ENCODE results near the gene STOM. TPM values are rescaled to one million over a fixed set of nuclear protein-coding genes. Genes with fewer than 3 reads are reported as not detected.

The STOM gene
- total RNA-seq, 1 experiment from 2014 or later: 32.8 TPM

GRCh38 chr9:121386442-121387175 lies 16.6 kb upstream of the STOM start:
- no peaks in the 10 kb centered on the region for H3K36me3 ChIP-seq
- H3K27ac ChIP-seq: no peak overlapping the region
- no peak for DNase-seq
- no peak overlapping the region for H3K4me3 ChIP-seq
- no peaks in the 10 kb centered on the region for H3K27me3 ChIP-seq
- peaks cover 5% of the 10 kb centered on the region for H3K4me1 ChIP-seq
- no peaks in the 10 kb centered on the region for H3K9me3 ChIP-seq (replicated peaks)

- no peak overlapping the region for H3K4me3 ChIP-seq
- no peaks in the 10 kb centered on the region for H3K9me3 ChIP-seq (replicated peaks)
- H3K27me3 ChIP-seq: no peaks in the 10 kb centered on the region
- H3K36me3 ChIP-seq: no peaks in the 10 kb centered on the region
- peak in 1 of 2 experiments; percentile 43 for DNase-seq
- peaks cover 5% of the 10 kb centered on the region for H3K4me1 ChIP-seq
- H3K27ac ChIP-seq: no peak overlapping the region
Measured at GRCh38 chr9:121383715-121384114, 13.7 kb upstream of the STOM start.

- Histone ChIP-seq H3K4me1 (no peaks in the 10 kb centered on the region), H3K27ac (no peak overlapping the region), H3K9me3 (replicated peaks) (no peaks in the 10 kb centered on the region; the same call in 1 of the 2 replicates), H3K36me3 (0 out of 2 replicates have a peak, but pooled peaks cover 2% of the 10 kb centered on the region), H3K27me3 (no peaks in the 10 kb centered on the region), H3K4me3 (no peak overlapping the region)
- no peak for DNase-seq
Measured at GRCh38 chr9:121380846-121381245, 10.8 kb upstream of the STOM start.

DNA sequence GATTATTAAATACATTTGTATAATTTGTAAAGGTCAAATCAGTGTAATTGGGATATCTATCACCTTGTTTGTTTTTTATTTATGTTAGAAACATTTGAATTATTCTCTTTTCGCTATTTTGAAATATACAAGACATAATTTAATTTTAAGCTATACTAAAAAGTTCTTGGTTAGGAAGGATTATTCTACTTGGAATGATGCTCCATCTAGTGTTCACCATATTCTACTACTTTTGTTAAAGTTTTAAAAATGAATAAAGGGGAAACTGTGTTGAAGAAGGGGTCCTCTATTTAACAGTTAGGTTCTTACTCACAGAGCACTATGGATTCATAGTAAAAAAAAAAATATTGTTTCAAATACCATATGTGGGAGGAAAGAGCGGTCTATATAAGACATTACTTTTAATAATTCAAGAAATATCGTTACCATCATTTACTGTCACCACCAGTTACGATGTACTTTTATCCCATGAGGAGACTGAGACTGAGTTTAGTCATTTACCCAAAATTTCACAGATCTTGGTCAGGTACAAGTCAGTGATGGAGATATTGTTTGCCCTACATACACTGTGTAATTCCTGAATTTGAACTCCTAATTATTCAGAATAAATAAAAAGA lies 6.3 kb upstream of the STOM start:
- Histone ChIP-seq H3K27ac (no peak overlapping the region), H3K27me3 (no peaks in the 10 kb centered on the region), H3K36me3 (0 out of 2 replicates have a peak, but pooled peaks cover 2% of the 10 kb centered on the region), H3K9me3 (replicated peaks) (no peaks in the 10 kb centered on the region; the same call in 1 of the 2 replicates), H3K4me1 (peaks cover 22% of the 10 kb centered on the region), H3K4me3 (no peak overlapping the region)
- DNase-seq: no peak

- Histone ChIP-seq H3K27ac (no peak overlapping the region), H3K36me3 (0 out of 2 replicates have a peak, but pooled peaks cover under 1% of the 10 kb centered on the region)
Measured at GRCh38 chr9:121373011-121373729, 3.1 kb upstream of the STOM start.

DNA sequence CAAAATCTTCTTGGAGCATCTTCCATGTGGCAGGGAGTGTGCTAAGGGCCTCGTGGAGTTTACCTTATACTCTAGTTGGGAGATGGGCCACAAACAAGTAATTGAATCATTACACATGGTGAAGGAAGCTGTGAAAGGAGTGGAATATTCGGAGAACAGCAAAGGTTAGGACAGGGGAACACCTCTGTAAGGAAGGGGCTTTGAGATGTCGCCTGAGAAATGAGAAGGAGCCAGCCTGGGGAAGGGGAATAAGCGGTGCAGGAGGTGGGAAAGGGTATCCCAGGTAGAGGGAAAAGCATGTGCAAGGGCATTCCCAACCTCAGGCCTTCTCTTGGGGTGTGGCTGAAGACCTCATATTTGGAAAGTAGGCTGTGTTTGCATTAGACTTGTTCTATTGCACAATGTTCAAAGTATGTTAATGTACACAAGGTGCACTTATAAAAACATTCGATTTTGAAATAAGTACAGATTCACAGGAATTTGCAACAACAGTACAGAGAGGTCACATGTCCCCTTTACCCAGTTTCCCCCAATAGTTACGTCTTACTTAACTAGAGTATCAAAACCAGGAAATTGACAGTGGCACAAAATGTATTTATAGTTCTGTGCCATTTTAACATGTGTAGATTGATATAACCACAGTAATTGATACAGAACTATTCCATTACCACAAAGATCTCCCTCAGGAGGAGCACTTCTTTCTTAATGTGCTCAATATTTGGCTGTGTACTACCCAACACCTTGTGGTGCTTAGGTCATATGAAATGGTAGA lies 2.4 kb upstream of the STOM start:
- DNase-seq: no peak
- H3K27ac ChIP-seq: no peak overlapping the region
- H3K4me1 ChIP-seq: peaks cover 31% of the 10 kb centered on the region

More at GRCh38 chr9:121373011-121373729, 3.1 kb upstream of the STOM start:
- no peaks in the 10 kb centered on the region; the same call in 1 of the 2 replicates for H3K9me3 ChIP-seq (replicated peaks)
- peaks cover 26% of the 10 kb centered on the region for H3K4me1 ChIP-seq
- no peaks in the 10 kb centered on the region for H3K27me3 ChIP-seq
- H3K4me3 ChIP-seq: peak overlapping the region; percentile 2; the same call in 1 of the 2 replicates
- peak; percentile 63 to 81 for DNase-seq

GRCh38 chr9:121371495-121372061 lies 1.5 kb upstream of the STOM start:
- Histone ChIP-seq H3K27me3 (no peaks in the 10 kb centered on the region), H3K4me1 (peaks cover 33% of the 10 kb centered on the region), H3K36me3 (no peaks in the 10 kb centered on the region), H3K27ac (no peak overlapping the region), H3K4me3 (no peak overlapping the region), H3K9me3 (replicated peaks) (no peaks in the 10 kb centered on the region)
- no peak for DNase-seq

More for the DNA sequence above, 2.4 kb upstream of the STOM start:
- H3K27me3 ChIP-seq: no peaks in the 10 kb centered on the region
- no peaks in the 10 kb centered on the region for H3K36me3 ChIP-seq
- no peaks in the 10 kb centered on the region for H3K9me3 ChIP-seq (replicated peaks)
- no peak overlapping the region for H3K4me3 ChIP-seq

- H3K36me3 ChIP-seq: no peaks in the 10 kb centered on the region
Measured at GRCh38 chr9:121368745-121369144, 1.3 kb downstream of the STOM start.

GRCh38 chr9:121368138-121368522 lies 1.9 kb downstream of the STOM start:
- Histone ChIP-seq H3K36me3 (no peaks in the 10 kb centered on the region), H3K4me3 (no peak overlapping the region), H3K27ac (no peak overlapping the region), H3K4me1 (peaks cover 29% of the 10 kb centered on the region), H3K9me3 (replicated peaks) (no peaks in the 10 kb centered on the region), H3K27me3 (no peaks in the 10 kb centered on the region)
- no peak for DNase-seq

More at GRCh38 chr9:121368745-121369144, 1.3 kb downstream of the STOM start:
- no peaks in the 10 kb centered on the region for H3K27me3 ChIP-seq
- peaks cover 32% of the 10 kb centered on the region for H3K4me1 ChIP-seq
- peak overlapping the region; percentile 67 for H3K4me3 ChIP-seq
- no peak overlapping the region for H3K27ac ChIP-seq
- no peaks in the 10 kb centered on the region for H3K9me3 ChIP-seq (replicated peaks)
- DNase-seq: no peak

DNA sequence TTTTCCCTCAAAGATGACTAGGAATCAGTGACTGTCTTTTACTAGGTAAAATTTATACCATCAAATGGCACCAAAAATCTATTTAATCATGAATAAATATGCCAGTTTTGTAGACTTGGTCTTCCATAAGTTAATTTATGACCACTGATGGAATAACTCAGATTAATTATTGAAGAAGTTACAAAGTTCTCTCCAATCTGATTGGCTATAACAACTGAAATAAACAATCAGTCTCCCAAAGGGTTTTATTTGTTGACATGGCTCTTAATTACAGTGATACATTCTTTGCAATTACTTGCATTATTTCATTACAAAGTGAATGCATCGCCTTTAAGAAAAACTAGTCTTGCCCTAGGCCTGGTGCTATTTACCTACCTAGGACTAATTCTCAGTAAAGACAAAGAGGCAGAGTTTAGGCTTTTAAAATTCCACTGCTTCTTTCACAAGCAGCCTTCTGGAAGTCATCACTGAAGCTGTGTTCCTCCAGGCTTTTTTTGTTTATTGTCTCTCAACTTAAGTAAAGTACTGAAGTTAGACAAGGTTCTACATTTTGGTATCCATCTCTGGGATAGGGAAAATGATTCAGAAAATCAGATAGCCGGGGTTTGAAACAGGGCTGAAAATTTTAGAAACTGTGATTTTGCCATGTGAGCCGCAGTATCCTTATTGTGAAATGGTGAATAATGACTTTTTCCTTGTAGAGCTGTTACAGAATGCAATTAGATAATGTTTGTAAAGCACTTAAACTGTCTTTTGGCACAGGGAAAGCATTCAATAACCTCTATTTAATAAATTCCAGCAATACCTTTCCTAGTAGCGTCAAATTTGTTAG lies 2.5 kb downstream of the STOM start:
- Histone ChIP-seq H3K27me3 (no peaks in the 10 kb centered on the region), H3K27ac (no peak overlapping the region), H3K36me3 (no peaks in the 10 kb centered on the region), H3K4me3 (no peak overlapping the region), H3K9me3 (replicated peaks) (no peaks in the 10 kb centered on the region), H3K4me1 (peaks cover 28% of the 10 kb centered on the region)
- no peak for DNase-seq

DNA sequence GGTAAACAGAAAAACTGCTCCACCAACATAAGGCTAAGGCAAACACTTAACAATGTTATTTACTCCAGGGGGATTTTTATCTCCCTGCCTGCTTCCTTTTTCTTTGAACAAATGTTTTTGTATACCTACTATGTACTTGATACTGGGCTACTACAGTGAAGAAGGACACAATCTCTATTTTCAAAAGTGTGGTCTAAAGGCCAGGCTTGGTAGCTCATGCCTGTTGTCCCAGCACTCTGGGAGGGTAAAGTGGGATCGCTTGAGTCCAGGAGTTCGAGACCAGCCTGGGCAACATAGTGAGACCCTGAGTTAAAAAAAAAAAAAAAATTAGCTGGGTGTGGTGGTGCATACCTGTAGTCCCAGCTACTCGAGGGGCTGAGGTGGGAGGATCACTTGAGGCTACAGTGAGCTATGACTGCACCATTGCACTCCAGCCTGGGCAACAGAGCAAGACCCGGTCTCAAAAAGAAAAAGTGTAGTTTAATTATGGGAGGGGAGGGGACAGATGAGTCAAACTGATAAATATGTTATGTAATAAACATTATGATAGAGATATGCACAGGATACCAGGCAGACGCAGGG lies 3.3 kb downstream of the STOM start:
- no peaks in the 10 kb centered on the region for H3K27me3 ChIP-seq
- H3K36me3 ChIP-seq: no peaks in the 10 kb centered on the region
- no peak overlapping the region for H3K27ac ChIP-seq
- H3K4me1 ChIP-seq: peaks cover 22% of the 10 kb centered on the region
- no peak for DNase-seq
- H3K9me3 ChIP-seq (replicated peaks): no peaks in the 10 kb centered on the region
- H3K4me3 ChIP-seq: no peak overlapping the region

- Histone ChIP-seq H3K27ac (no peak overlapping the region), H3K4me1 (peaks cover 30% of the 10 kb centered on the region)
Measured at GRCh38 chr9:121365564-121365963, 4.5 kb downstream of the STOM start.

GRCh38 chr9:121364886-121365285 lies 5.2 kb downstream of the STOM start:
- Histone ChIP-seq H3K4me3 (no peak overlapping the region), H3K27me3 (no peaks in the 10 kb centered on the region), H3K36me3 (no peaks in the 10 kb centered on the region), H3K9me3 (replicated peaks) (no peaks in the 10 kb centered on the region), H3K27ac (no peak overlapping the region), H3K4me1 (peaks cover 35% of the 10 kb centered on the region)
- no peak for DNase-seq

More at GRCh38 chr9:121365564-121365963, 4.5 kb downstream of the STOM start:
- H3K9me3 ChIP-seq (replicated peaks): no peaks in the 10 kb centered on the region
- H3K36me3 ChIP-seq: no peaks in the 10 kb centered on the region
- DNase-seq: no peak
- H3K4me3 ChIP-seq: no peak overlapping the region
- H3K27me3 ChIP-seq: no peaks in the 10 kb centered on the region

All from SJCRH30 (cell line).